ENCODE data around the gene L1CAM. TPM values are rescaled to one million over a fixed set of nuclear protein-coding genes. Genes with fewer than 3 reads are reported as not detected.

L1CAM gene
- total and polyA plus RNA-seq, 2 donors (not counting 1 experiment from before 2014, with no cell fraction given): 9.4 to 19.9 TPM

GRCh38 chrX:153934148-153934761 lies 48.3 kb upstream of the L1CAM start:
- H4K20me1 ChIP-seq (ENCODE audit: control insufficient read depth, insufficient read depth, low read length, poor library complexity, severe bottlenecking): no peaks in the 10 kb centered on the region
- H3K27me3 Mint-ChIP-seq: no peaks in the 10 kb centered on the region
- peak overlapping the region; percentile 38 for H2AFZ ChIP-seq (ENCODE audit: insufficient read depth, low read depth, low read length, poor library complexity, severe bottlenecking)
- H3K4me2 ChIP-seq (replicated peaks; ENCODE audit: low read depth, low read length, poor library complexity, severe bottlenecking): peak overlapping the region; percentile 83
- peaks cover 7 to 20% of the 10 kb centered on the region in 2 donors for H3K4me1 ChIP-seq (ENCODE audit: control insufficient read depth in 2 of 2, insufficient read depth in 2 of 2, low read length in 2 of 2)
- H3K36me3 ChIP-seq (replicated peaks in 1 of 2; ENCODE audit: control extremely low read depth in 1 of 2, control insufficient read depth in 1 of 2, extremely low read depth in 1 of 2, insufficient read depth in 2 of 2, low read length in 1 of 2): peaks cover 0 to 23% of the 10 kb centered on the region in 2 experiments
- H3K9me3 Mint-ChIP-seq (ENCODE audit: insufficient read depth): no peaks in the 10 kb centered on the region
- DNase-seq: no peak
- intact Hi-C loops (cut with micrococcal nuclease): no loop called here
- no peaks in the 10 kb centered on the region for H3K9me3 ChIP-seq (ENCODE audit: control extremely low read depth in 1 of 3, control insufficient read depth in 2 of 3, insufficient read depth in 1 of 3, low read length in 2 of 3)
- peak overlapping the region in 4 of 5 experiments; percentile 37 to 68 (median 56) for H3K4me3 ChIP-seq (ENCODE audit: control extremely low read depth in 1 of 5, extremely low read depth in 1 of 5, insufficient read depth in 1 of 5, low read depth in 2 of 5, low read length in 4 of 5)
- peak overlapping the region; percentile 90 for H3K4me3 Mint-ChIP-seq
- WGBS (ENCODE audit: insufficient coverage): 5% methylated on average over 21 of the region's 33 CpGs
- TF ChIP-seq, protein P1, sequence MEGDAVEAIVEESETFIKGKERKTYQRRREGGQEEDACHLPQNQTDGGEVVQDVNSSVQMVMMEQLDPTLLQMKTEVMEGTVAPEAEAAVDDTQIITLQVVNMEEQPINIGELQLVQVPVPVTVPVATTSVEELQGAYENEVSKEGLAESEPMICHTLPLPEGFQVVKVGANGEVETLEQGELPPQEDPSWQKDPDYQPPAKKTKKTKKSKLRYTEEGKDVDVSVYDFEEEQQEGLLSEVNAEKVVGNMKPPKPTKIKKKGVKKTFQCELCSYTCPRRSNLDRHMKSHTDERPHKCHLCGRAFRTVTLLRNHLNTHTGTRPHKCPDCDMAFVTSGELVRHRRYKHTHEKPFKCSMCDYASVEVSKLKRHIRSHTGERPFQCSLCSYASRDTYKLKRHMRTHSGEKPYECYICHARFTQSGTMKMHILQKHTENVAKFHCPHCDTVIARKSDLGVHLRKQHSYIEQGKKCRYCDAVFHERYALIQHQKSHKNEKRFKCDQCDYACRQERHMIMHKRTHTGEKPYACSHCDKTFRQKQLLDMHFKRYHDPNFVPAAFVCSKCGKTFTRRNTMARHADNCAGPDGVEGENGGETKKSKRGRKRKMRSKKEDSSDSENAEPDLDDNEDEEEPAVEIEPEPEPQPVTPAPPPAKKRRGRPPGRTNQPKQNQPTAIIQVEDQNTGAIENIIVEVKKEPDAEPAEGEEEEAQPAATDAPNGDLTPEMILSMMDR (IDR thresholded peaks at IDR 0.05): no peak
- TF ChIP-seq EZH2 (IDR thresholded peaks at IDR 0.05; ENCODE audit: borderline replicate concordance, insufficient read depth, low read depth, low read length, poor library complexity, severe bottlenecking): no peak
- CTCF ChIA-PET: interaction anchor here (1.0 to 7.4 kb wide), 3 partner anchors 9 to 13 kb away, joined by 3 to 59 read pairs (median 16); partner anchors contain the start of genes ARHGAP4 and RENBP
- peak overlapping the region; percentile 67 for H3K9ac ChIP-seq (ENCODE audit: low read length)
- H3K4me1 Mint-ChIP-seq: peaks cover 13% of the 10 kb centered on the region
- peak; percentile 3 for ATAC-seq (ENCODE audit: low read depth)
- H3K79me2 ChIP-seq (ENCODE audit: control insufficient read depth, insufficient read depth, low read length): peaks cover 24% of the 10 kb centered on the region
- H3K27ac Mint-ChIP-seq: peak overlapping the region; percentile 81
- POLR2A ChIA-PET: interaction anchor here (1.0 to 1.3 kb wide), 3 partner anchors 10 to 37 kb away, joined by 5 read pairs; partner anchors contain the start of genes HCFC1 and RENBP
- peak overlapping the region in 1 of 2 donors; percentile 61 for H3K27ac ChIP-seq (ENCODE audit: low read length in 2 of 2)
- no peaks in the 10 kb centered on the region for H3K27me3 ChIP-seq (replicated peaks in 1 of 4; ENCODE audit: control extremely low read depth in 1 of 4, control insufficient read depth in 3 of 4, insufficient read depth in 4 of 4, low read length in 3 of 4)

GRCh38 chrX:153933748-153934147 lies 47.8 kb upstream of the L1CAM start:
- POLR2A ChIA-PET: interaction anchor here (1.3 kb wide), 1 partner anchor 37 kb away, joined by 5 read pairs; the partner anchor contains the start of gene HCFC1

More at GRCh38 chrX:153933748-153934147, 47.8 kb upstream of the L1CAM start:
- Mint-ChIP-seq H3K4me3 (peak overlapping the region; percentile 90), H3K27me3 (no peaks in the 10 kb centered on the region), H3K27ac (peak overlapping the region; percentile 41), H3K4me1 (peaks cover 18% of the 10 kb centered on the region), H3K9me3 (ENCODE audit: insufficient read depth) (no peaks in the 10 kb centered on the region)
- Histone ChIP-seq H3K9ac (ENCODE audit: low read length) (no peak overlapping the region), H3K27ac (ENCODE audit: low read length in 2 of 2) (peak overlapping the region in 1 of 2 donors; percentile 61), H4K20me1 (ENCODE audit: control insufficient read depth, insufficient read depth, low read length, poor library complexity, severe bottlenecking) (no peaks in the 10 kb centered on the region), H3K4me3 (ENCODE audit: control extremely low read depth in 1 of 5, extremely low read depth in 1 of 5, insufficient read depth in 1 of 5, low read depth in 2 of 5, low read length in 4 of 5) (peak overlapping the region in 3 of 5 experiments; percentile 48 to 68 (median 63)), H3K27me3 (replicated peaks in 1 of 4; ENCODE audit: control extremely low read depth in 1 of 4, control insufficient read depth in 3 of 4, insufficient read depth in 4 of 4, low read length in 3 of 4) (no peaks in the 10 kb centered on the region), H3K9me3 (ENCODE audit: control extremely low read depth in 1 of 3, control insufficient read depth in 2 of 3, insufficient read depth in 1 of 3, low read length in 2 of 3) (no peaks in the 10 kb centered on the region), H3K4me1 (ENCODE audit: control insufficient read depth in 2 of 2, insufficient read depth in 2 of 2, low read length in 2 of 2) (peaks cover 12 to 25% of the 10 kb centered on the region in 2 donors), H2AFZ (ENCODE audit: insufficient read depth, low read depth, low read length, poor library complexity, severe bottlenecking) (no peak overlapping the region), H3K4me2 (replicated peaks; ENCODE audit: low read depth, low read length, poor library complexity, severe bottlenecking) (peak overlapping the region; percentile 83), H3K79me2 (ENCODE audit: control insufficient read depth, insufficient read depth, low read length) (peaks cover 24% of the 10 kb centered on the region), H3K36me3 (replicated peaks in 1 of 2; ENCODE audit: control extremely low read depth in 1 of 2, control insufficient read depth in 1 of 2, extremely low read depth in 1 of 2, insufficient read depth in 2 of 2, low read length in 1 of 2) (peaks cover 0 to 23% of the 10 kb centered on the region in 2 experiments)
- CTCF ChIA-PET: interaction anchor here (1.0 to 7.4 kb wide), 2 partner anchors 9 to 13 kb away, joined by 3 to 59 read pairs; partner anchors contain the start of gene RENBP
- no peak for TF ChIP-seq EZH2 (IDR thresholded peaks at IDR 0.05; ENCODE audit: borderline replicate concordance, insufficient read depth, low read depth, low read length, poor library complexity, severe bottlenecking)
- WGBS (ENCODE audit: insufficient coverage): 80% methylated on average over 3 of the region's 7 CpGs
- ATAC-seq (ENCODE audit: low read depth) (no peak), DNase-seq (no peak)
- intact Hi-C loops (cut with micrococcal nuclease): no loop called here
